Osteoblast (primary cell): ENCODE data around the gene NXNL2. TPM values are rescaled to one million over a fixed set of nuclear protein-coding genes. Genes with fewer than 3 reads are reported as not detected.
A peak's percentile ranks its signal among the peaks of the same experiment; 100 is the strongest.

ENCODE experiments used
- DNase-seq: peaks from one replicate; pipeline ENCODE4 v3.0.0; 2011; ENCODE audit warnings: low spot score, mixed read lengths; ENCODE audit not compliant: insufficient read length; ENCODE audit errors: missing footprints
- H2AFZ ChIP-seq: 2 replicates; pipeline ENCODE4 v1.6.0; 2011; ENCODE audit warnings: mild to moderate bottlenecking, low read length
- H3K27ac ChIP-seq: 2 replicates; pipeline ENCODE4 v1.5.1; 2011; ENCODE audit warnings: mild to moderate bottlenecking, low read depth, low read length, moderate library complexity
- H3K27me3 ChIP-seq: 2 replicates; pipeline ENCODE4 v1.6.0; 2012; ENCODE audit warnings: mild to moderate bottlenecking, control low read depth, inconsistent platforms, low read length, moderate library complexity; ENCODE audit not compliant: insufficient read depth
- H3K36me3 ChIP-seq: 2 replicates; pipeline ENCODE4 v1.5.1; 2011; ENCODE audit warnings: mild to moderate bottlenecking, low read length, control low read depth, moderate library complexity; ENCODE audit not compliant: insufficient read depth
- H3K4me1 ChIP-seq: 2 replicates; pipeline ENCODE4 v1.5.1; 2011; ENCODE audit warnings: mild to moderate bottlenecking, low read length, control low read depth, moderate library complexity; ENCODE audit not compliant: insufficient read depth
- H3K4me2 ChIP-seq: 2 replicates; pipeline ENCODE4 v1.6.0; 2011; ENCODE audit warnings: mild to moderate bottlenecking, low read length; ENCODE audit not compliant: insufficient read depth
- H3K4me3 ChIP-seq: fragments of 200-600 bp; sonication (generic); 3 replicates; pipeline ENCODE4 v1.5.1; 2012; ENCODE audit warnings: mild to moderate bottlenecking, low read length, inconsistent platforms; ENCODE audit not compliant: insufficient read depth
- H3K79me2 ChIP-seq: 2 replicates; pipeline ENCODE4 v1.6.0; 2012; ENCODE audit warnings: mild to moderate bottlenecking, low read length, control low read depth, inconsistent platforms; ENCODE audit not compliant: insufficient read depth
- H3K9me3 ChIP-seq: 2 replicates; pipeline ENCODE4 v1.5.1; 2011; ENCODE audit warnings: low read depth, low read length, control low read depth
- H4K20me1 ChIP-seq: 2 replicates; pipeline ENCODE4 v1.6.0; 2012; ENCODE audit warnings: mild to moderate bottlenecking, low read length, control low read depth; ENCODE audit not compliant: insufficient read depth
- CTCF ChIP-seq: IDR thresholded peaks from 2 replicates; pipeline ENCODE4 v1.5.1; 2011; ENCODE audit warnings: mild to moderate bottlenecking, low read depth, low read length, moderate library complexity; ENCODE audit errors: extremely low read depth
- total RNA-seq: library from RNA; depleted of rRNA; stranded (reverse); fragments of >200 nt; gene quantifications from 2 replicates; pipeline ENCODE4 v1.2.3, GENCODE V29; 2012

Gene NXNL2
- total RNA-seq, 1 donor, result 3.3 TPM

GRCh38 chr9:88578121-88579049 is 43.4 kb downstream of the NXNL2 start:
- no peak overlapping the region for H3K27ac ChIP-seq
- peak overlapping the region; percentile 8 for H3K4me3 ChIP-seq

GRCh38 chr9:88579050-88579715 is 44.2 kb downstream of the NXNL2 start:
- no peak for TF ChIP-seq CTCF

More at GRCh38 chr9:88578121-88579049, 43.4 kb downstream of the NXNL2 start:
- Histone ChIP-seq H3K36me3 (no peaks in the 10 kb centered on the region), H3K27me3 (no peaks in the 10 kb centered on the region), H4K20me1 (no peaks in the 10 kb centered on the region), H3K4me1 (no peaks in the 10 kb centered on the region), H2AFZ (peak overlapping the region; percentile 87), H3K9me3 (no peaks in the 10 kb centered on the region), H3K4me2 (peak overlapping the region; percentile 62), H3K79me2 (no peaks in the 10 kb centered on the region)
- peak; percentile 91 for DNase-seq
- peak; percentile 93 for TF ChIP-seq CTCF

GRCh38 chr9:88580961-88581360 is 46.0 kb downstream of the NXNL2 start:
- Histone ChIP-seq H3K9me3 (no peaks in the 10 kb centered on the region), H3K27me3 (no peaks in the 10 kb centered on the region), H4K20me1 (no peaks in the 10 kb centered on the region), H3K4me1 (peaks cover 12% of the 10 kb centered on the region), H3K27ac (no peak overlapping the region), H3K79me2 (no peaks in the 10 kb centered on the region), H3K4me3 (no peak overlapping the region), H2AFZ (no peak overlapping the region), H3K4me2 (no peak overlapping the region), H3K36me3 (no peaks in the 10 kb centered on the region)
- TF ChIP-seq CTCF, result no peak
- peak; percentile 58 for DNase-seq

More at GRCh38 chr9:88579050-88579715, 44.2 kb downstream of the NXNL2 start:
- Histone ChIP-seq H4K20me1 (no peaks in the 10 kb centered on the region), H3K27ac (no peak overlapping the region), H3K4me3 (no peak overlapping the region), H3K79me2 (no peaks in the 10 kb centered on the region), H3K36me3 (no peaks in the 10 kb centered on the region), H3K27me3 (no peaks in the 10 kb centered on the region), H2AFZ (peak overlapping the region; percentile 87), H3K4me1 (peaks cover 7% of the 10 kb centered on the region), H3K9me3 (no peaks in the 10 kb centered on the region), H3K4me2 (no peak overlapping the region)
- peak; percentile 58 for DNase-seq
